Ureter (tissue), 1 donor: Measurements from ENCODE around the gene TXK. TPM values are rescaled to one million over a fixed set of nuclear protein-coding genes. Genes with fewer than 3 reads are reported as not detected.

Source experiments
- DNase-seq: peaks from one replicate; pipeline ENCODE4 v3.0.0-alpha.2; 2020; ENCODE audit warnings: low spot score
- total RNA-seq: library from RNA; stranded (reverse); gene quantifications from one replicate; pipeline ENCODE4 v1.2.4, GENCODE V29; 2023
- donor health status: DM: yes; HTN: yes; CAD: no.

TXK gene
- total RNA-seq, 1 donor from 2014 or later, result 7.8 TPM

- DNase-seq, result no peak
Observed at GRCh38 chr4:48137846-48138245, 3.8 kb upstream of the TXK start.

GRCh38 chr4:48133669-48134068 lies 381 bp downstream of the TXK start:
- DNase-seq, result no peak

- peak; percentile 47 for DNase-seq
Observed at GRCh38 chr4:48131736-48132135, 2.3 kb downstream of the TXK start.

GRCh38 chr4:48130100-48130499 lies 4.0 kb downstream of the TXK start:
- no peak for DNase-seq

GRCh38 chr4:48129307-48130014 lies 4.6 kb downstream of the TXK start:
- no peak for DNase-seq

GRCh38 chr4:48127682-48128404 lies 6.2 kb downstream of the TXK start:
- peak; percentile 57 for DNase-seq

- DNase-seq, result no peak
Observed at GRCh38 chr4:48127231-48127630, 6.8 kb downstream of the TXK start.

- no peak for DNase-seq
Observed at GRCh38 chr4:48126621-48127020, 7.4 kb downstream of the TXK start.

- DNase-seq, result no peak
Observed at GRCh38 chr4:48124870-48125269, 9.2 kb downstream of the TXK start.

GRCh38 chr4:48122756-48123155 lies 11.3 kb downstream of the TXK start:
- no peak for DNase-seq

GRCh38 chr4:48121180-48121579 lies 12.9 kb downstream of the TXK start:
- no peak for DNase-seq

- no peak for DNase-seq
Observed at GRCh38 chr4:48120132-48120531, 13.9 kb downstream of the TXK start.

- no peak for DNase-seq
Observed at GRCh38 chr4:48119646-48120045, 14.4 kb downstream of the TXK start.

- DNase-seq, result no peak
Observed at GRCh38 chr4:48118081-48118480, 16.0 kb downstream of the TXK start.

- DNase-seq, result no peak
Observed at GRCh38 chr4:48116582-48116981, 17.5 kb downstream of the TXK start.

- DNase-seq, result no peak
Observed at GRCh38 chr4:48114412-48114811, 19.6 kb downstream of the TXK start.

GRCh38 chr4:48112017-48112667 lies 21.9 kb downstream of the TXK start:
- no peak for DNase-seq

GRCh38 chr4:48110452-48110978 lies 23.5 kb downstream of the TXK start:
- DNase-seq, result no peak

GRCh38 chr4:48109413-48110263 lies 24.4 kb downstream of the TXK start:
- no peak for DNase-seq

- DNase-seq, result no peak
Observed at GRCh38 chr4:48108309-48109073, 25.6 kb downstream of the TXK start.

- no peak for DNase-seq
Observed at GRCh38 chr4:48105230-48105629, 28.8 kb downstream of the TXK start.
